Measurements from ENCODE around the gene CDK3. TPM values are rescaled to one million over a fixed set of nuclear protein-coding genes. Genes with fewer than 3 reads are reported as not detected.

The CDK3 gene
- total and polyA plus RNA-seq, 2 donors (not counting 3 experiments of a cell fraction or from before 2014, with no cell fraction given), result 8.5 to 8.7 TPM

- Histone ChIP-seq H3K36me3 (ENCODE audit: control insufficient read depth in 2 of 2, extremely low read depth in 1 of 2, insufficient read depth in 2 of 2, low read length in 2 of 2) (peaks cover 16 to 40% of the 10 kb centered on the region in 2 experiments), H3K79me2 (ENCODE audit: control insufficient read depth, insufficient read depth, low read length) (peaks cover 20% of the 10 kb centered on the region), H3K9me3 (replicated peaks; ENCODE audit: control insufficient read depth, insufficient read depth, low read length) (no peaks in the 10 kb centered on the region), H2AFZ (ENCODE audit: low read depth, low read length) (no peak overlapping the region), H3K27ac (ENCODE audit: insufficient read depth, low read depth, low read length) (no peak overlapping the region), H3K9me1 (replicated peaks; ENCODE audit: control insufficient read depth, extremely low read depth, insufficient read depth, low read length) (no peaks in the 10 kb centered on the region), H4K20me1 (replicated peaks; ENCODE audit: control insufficient read depth, extremely low read depth, insufficient read depth, low read length) (no peaks in the 10 kb centered on the region), H3K4me2 (ENCODE audit: insufficient read depth, low read length) (no peak overlapping the region), H3K27me3 (ENCODE audit: control insufficient read depth in 2 of 2, insufficient read depth in 2 of 2, low read length in 2 of 2) (no peaks in the 10 kb centered on the region), H3K4me3 (replicated peaks in 1 of 3; ENCODE audit: insufficient read depth in 1 of 3, low read depth in 1 of 3, low read length in 3 of 3) (no peak overlapping the region), H3K9ac (replicated peaks; ENCODE audit: extremely low read depth, insufficient read depth, low read length) (no peak overlapping the region), H3K4me1 (ENCODE audit: control insufficient read depth, extremely low read depth, insufficient read depth, low read length) (peaks cover 7% of the 10 kb centered on the region)
- TF ChIP-seq JUN (IDR thresholded peaks at IDR 0.05; ENCODE audit: borderline replicate concordance, insufficient read depth, insufficient read length, low read depth), result no peak
- TF ChIP-seq POLR2AphosphoS5 (IDR thresholded peaks at IDR 0.05; ENCODE audit: insufficient read depth, low read depth, low read length), result no peak
- TF ChIP-seq CTCF (IDR thresholded peaks at IDR 0.05; ENCODE audit: extremely low read depth in 1 of 2, insufficient read depth in 1 of 2, low read depth in 1 of 2, low read length in 2 of 2), result no peak
- TF ChIP-seq FOS (IDR thresholded peaks at IDR 0.05; ENCODE audit: borderline replicate concordance, insufficient read depth, low read length), result no peak
- no peak for TF ChIP-seq MYC (IDR thresholded peaks at IDR 0.05; ENCODE audit: low read depth, low read length)
- TF ChIP-seq EZH2 (IDR thresholded peaks at IDR 0.05; ENCODE audit: borderline replicate concordance, low read depth, low read length, severe bottlenecking), result no peak
- no peak for TF ChIP-seq MAX (IDR thresholded peaks at IDR 0.05; ENCODE audit: insufficient read depth, insufficient read length)
- TF ChIP-seq POLR2A (IDR thresholded peaks at IDR 0.05; ENCODE audit: low read depth, low read length), result no peak
- TF ChIP-seq GATA2 (IDR thresholded peaks at IDR 0.05; ENCODE audit: insufficient read depth, insufficient read length, low read depth, low read length), result no peak
- intact Hi-C loops (cut with micrococcal nuclease), result no loop called here
- ChIA-PET POLR2A (no interaction called here), CTCF (interaction anchor here (1.2 to 1.7 kb wide), 3 partner anchors 14 to 34 kb away, joined by 3 to 4 read pairs (median 3); no protein-coding TSS in a partner anchor)
- BruUV-seq (replicated peaks), result no TSS peak
- dilution Hi-C loops (cut with MboI; ENCODE audit: extremely low pct_ligation_motif_present, low sequenced_read_pairs), result no loop called here
- FAIRE-seq, result peak; percentile 67
- DNase-seq (ENCODE audit: low read depth, low spot score), result no peak
Observed at GRCh38 chr17:76048711-76049110, 48.1 kb downstream of the CDK3 start.
